ENCODE data around the gene CYTIP.

Gene CYTIP

DNA sequence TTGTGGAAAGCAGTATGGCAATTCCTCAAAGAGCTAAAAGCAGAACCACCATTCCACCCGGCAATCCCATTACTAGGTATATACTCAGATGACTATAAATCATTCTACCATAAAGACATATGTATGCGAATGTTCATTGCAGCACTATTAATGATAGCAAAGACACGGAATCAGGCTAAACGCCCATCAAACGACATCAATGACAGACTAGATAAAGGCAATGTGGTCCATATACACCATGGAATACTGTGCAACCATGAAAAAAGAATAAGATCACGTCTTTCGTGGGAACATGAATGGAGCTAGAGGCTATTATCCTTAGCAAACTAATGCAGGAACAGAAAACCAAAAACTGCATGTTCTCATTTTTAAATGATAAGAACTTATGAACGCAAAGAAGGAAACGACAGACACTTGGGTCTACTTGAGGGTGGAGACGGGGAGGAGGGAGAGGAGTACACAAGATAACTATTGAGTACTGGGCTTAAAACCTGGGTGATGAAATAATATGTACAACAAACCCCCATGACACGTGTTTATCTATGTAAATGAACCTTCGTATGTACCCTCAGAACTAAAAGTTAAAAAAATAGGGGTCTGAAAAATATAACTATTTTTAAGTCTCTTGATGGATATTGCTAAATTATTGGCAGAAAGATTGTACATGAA lies 32.0 kb upstream of the CYTIP start:
- Mint-ChIP-seq H3K4me1 (ENCODE audit: low read depth in 2 of 2) (peaks cover 10 to 13% of the 10 kb centered on the region in 2 donors), H3K9me3 (no peaks in the 10 kb centered on the region), H3K4me3 (no peak overlapping the region), H3K27me3 (no peaks in the 10 kb centered on the region), H3K36me3 (ENCODE audit: insufficient read depth) (peaks cover 4% of the 10 kb centered on the region), H3K27ac (no peak overlapping the region)
- DNase-seq = no peak
- no peak for ATAC-seq (replicated peaks)

DNA sequence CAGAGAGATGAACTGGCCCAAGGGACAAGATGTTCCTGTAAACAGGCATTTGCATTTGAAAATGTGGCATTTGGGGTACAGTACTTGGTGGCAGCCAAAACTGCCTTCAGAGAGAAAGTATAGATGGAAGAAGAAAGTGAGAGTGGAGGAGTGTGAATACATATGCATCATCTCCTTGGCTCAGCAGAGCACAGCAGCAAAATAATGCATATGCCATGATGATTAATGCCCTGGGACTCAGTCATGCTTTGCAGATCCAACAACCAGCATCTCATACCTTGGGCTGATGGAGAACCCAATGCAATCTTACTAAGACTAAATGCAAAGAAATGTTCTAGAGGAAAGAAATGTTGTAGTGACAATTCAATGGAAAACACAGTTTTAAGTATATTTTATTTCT lies 29.7 kb upstream of the CYTIP start:
- Mint-ChIP-seq H3K36me3 (ENCODE audit: insufficient read depth) (peaks cover 4% of the 10 kb centered on the region), H3K27ac (peak overlapping the region in 1 of 2 donors; percentile 46), H3K4me3 (no peak overlapping the region), H3K9me3 (no peaks in the 10 kb centered on the region), H3K4me1 (ENCODE audit: low read depth in 2 of 2) (peaks cover 22 to 25% of the 10 kb centered on the region in 2 donors), H3K27me3 (no peaks in the 10 kb centered on the region)
- ATAC-seq (replicated peaks) (no peak), DNase-seq (no peak)

DNA sequence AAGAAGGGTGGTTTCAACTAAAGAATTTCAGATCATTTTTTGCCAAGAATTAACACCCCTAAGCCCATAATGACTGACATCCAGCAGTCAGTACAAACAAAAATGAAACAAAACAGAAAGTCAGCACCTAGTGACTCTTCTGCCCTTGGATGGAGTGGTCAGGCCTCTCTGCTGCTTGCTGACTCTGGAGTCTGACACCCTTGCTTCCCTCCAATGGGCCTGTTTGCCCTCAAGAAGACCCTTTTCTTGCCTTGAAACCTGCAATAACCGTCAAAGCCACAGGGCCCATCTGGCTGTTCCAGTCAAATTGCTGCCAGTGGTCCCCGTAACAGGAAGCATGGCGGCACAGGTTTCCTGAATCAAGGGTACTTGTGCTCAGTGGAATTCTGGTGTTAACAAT lies 27.2 kb upstream of the CYTIP start:
- Mint-ChIP-seq H3K36me3 (ENCODE audit: insufficient read depth) (peaks cover 4% of the 10 kb centered on the region), H3K4me3 (peak overlapping the region in 1 of 2 donors; percentile 58), H3K4me1 (ENCODE audit: low read depth in 2 of 2) (peaks cover 19 to 24% of the 10 kb centered on the region in 2 donors), H3K27ac (peak overlapping the region in 1 of 2 donors; percentile 91), H3K27me3 (no peaks in the 10 kb centered on the region), H3K9me3 (no peaks in the 10 kb centered on the region)
- DNase-seq (no peak), ATAC-seq (replicated peaks) (peak; percentile 22)

DNA sequence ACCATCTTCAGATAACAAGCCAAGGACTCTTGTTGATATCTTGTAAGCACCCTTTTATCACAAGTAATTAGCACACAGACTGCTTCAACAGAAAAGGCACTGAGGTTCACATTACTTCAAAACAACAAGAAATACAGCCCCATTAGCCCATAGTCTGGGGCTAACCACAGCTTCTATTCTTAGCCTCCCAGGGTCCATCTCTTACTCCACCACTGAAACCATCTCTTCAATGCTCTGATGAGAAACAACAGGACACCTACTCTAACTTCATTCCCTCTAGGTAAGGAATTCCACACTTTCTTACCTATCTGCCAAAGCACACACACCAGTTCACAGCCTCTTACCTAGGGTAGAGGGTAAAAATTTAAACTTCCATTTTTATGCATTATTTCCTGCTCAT lies 26.4 kb upstream of the CYTIP start:
- Mint-ChIP-seq H3K9me3 (no peaks in the 10 kb centered on the region), H3K4me3 (peak overlapping the region in 1 of 2 donors; percentile 58), H3K27ac (peak overlapping the region; percentile 91 to 92), H3K36me3 (ENCODE audit: insufficient read depth) (peaks cover 4% of the 10 kb centered on the region), H3K4me1 (ENCODE audit: low read depth in 2 of 2) (peaks cover 19 to 24% of the 10 kb centered on the region in 2 donors), H3K27me3 (no peaks in the 10 kb centered on the region)
- no peak for DNase-seq
- ATAC-seq (replicated peaks) = no peak

DNA sequence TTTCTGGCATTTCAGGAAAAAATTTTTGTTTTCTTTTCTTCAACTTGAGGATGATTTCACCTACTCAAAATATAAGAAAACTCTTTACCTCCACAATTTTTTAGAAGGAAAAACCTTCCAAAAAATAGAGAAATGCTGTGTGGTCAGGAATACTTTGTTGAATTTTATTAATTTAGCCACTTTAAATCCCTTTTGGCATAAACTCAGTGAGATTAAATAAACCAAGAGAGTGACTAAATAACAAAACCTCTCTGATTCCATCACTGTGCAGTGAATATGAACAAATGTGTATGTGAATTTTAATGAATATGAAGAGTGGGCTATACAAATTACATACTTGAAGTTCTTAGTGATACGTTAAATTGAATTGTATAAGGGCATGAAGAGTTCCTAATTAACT lies 25.8 kb upstream of the CYTIP start:
- peak overlapping the region; percentile 49 to 51 for H3K4me3 Mint-ChIP-seq
- no peaks in the 10 kb centered on the region for H3K27me3 Mint-ChIP-seq
- H3K36me3 Mint-ChIP-seq (ENCODE audit: insufficient read depth) = peaks cover 4% of the 10 kb centered on the region

DNA sequence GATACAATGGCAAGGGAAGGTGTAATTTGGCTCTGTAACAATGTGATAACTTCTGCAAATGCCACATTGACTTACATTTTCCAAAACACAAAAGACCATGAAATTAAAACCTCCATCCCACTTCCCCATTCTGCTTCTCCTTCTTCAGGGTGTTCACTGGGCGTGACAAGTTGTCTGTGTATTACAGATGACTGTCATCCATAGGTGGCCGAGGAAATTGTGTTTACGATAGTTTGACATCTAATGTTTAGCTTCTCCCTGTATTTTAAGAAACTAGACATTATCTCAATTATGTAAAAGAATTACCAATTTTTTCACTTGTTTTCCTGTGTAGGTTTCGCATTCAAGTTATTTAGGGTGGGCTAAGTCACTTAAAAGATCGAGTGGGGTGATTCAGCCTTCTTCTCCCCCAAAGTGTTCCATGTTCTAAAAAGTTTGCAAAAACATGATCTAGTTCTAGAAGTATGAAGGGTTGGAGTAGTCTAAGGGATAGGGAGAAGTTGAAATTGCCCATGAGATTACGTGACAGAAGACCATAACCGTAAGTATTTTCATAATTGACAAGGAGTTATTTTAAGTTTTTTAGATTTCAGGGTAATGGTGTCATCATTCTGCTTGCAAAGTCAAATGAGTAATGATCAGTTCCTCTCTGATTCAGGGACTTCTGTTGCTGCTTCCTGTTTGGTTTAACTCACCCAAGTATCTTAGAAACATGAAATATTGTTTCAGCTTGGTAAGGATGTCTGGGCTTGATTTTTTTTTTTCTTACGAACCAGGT lies 25.2 kb upstream of the CYTIP start:
- ATAC-seq (replicated peaks) (peak; percentile 92), DNase-seq (no peak)
- no peaks in the 10 kb centered on the region for H3K27me3 Mint-ChIP-seq
- peak overlapping the region; percentile 91 to 92 for H3K27ac Mint-ChIP-seq
- H3K9me3 Mint-ChIP-seq = no peaks in the 10 kb centered on the region
- peak overlapping the region; percentile 49 to 51 for H3K4me3 Mint-ChIP-seq
- H3K4me1 Mint-ChIP-seq (ENCODE audit: low read depth in 2 of 2) = peaks cover 26 to 27% of the 10 kb centered on the region in 2 donors
- peaks cover 4% of the 10 kb centered on the region for H3K36me3 Mint-ChIP-seq (ENCODE audit: insufficient read depth)

More for the DNA sequence above, 25.8 kb upstream of the CYTIP start:
- Mint-ChIP-seq H3K9me3 (no peaks in the 10 kb centered on the region), H3K27ac (peak overlapping the region; percentile 91 to 92), H3K4me1 (ENCODE audit: low read depth in 2 of 2) (peaks cover 20 to 24% of the 10 kb centered on the region in 2 donors)
- DNase-seq = no peak
- no peak for ATAC-seq (replicated peaks)

DNA sequence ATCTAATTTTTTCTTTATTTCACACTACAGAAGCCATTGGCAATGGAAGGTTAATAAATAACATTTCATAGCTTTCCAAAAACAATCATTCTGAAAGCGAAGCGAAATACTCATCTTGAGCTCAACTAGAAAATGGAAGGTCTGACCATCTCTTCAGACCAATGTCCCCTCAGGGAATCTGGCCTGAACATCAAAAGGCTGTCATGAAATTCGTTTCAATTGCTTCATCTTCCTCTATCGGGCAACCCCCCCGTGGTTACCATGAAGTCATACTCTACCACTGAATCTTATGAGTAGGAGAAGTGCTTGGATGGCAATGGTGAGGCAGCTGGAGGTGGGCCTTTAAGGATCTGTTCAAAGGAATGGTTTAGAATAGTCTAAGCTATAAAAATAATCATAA lies 22.9 kb upstream of the CYTIP start:
- Mint-ChIP-seq H3K36me3 (ENCODE audit: insufficient read depth) (peaks cover 4% of the 10 kb centered on the region), H3K27me3 (no peaks in the 10 kb centered on the region), H3K4me3 (no peak overlapping the region), H3K4me1 (ENCODE audit: low read depth in 2 of 2) (peaks cover 28 to 29% of the 10 kb centered on the region in 2 donors), H3K9me3 (no peaks in the 10 kb centered on the region), H3K27ac (no peak overlapping the region)
- ATAC-seq (replicated peaks) (no peak), DNase-seq (no peak)

DNA sequence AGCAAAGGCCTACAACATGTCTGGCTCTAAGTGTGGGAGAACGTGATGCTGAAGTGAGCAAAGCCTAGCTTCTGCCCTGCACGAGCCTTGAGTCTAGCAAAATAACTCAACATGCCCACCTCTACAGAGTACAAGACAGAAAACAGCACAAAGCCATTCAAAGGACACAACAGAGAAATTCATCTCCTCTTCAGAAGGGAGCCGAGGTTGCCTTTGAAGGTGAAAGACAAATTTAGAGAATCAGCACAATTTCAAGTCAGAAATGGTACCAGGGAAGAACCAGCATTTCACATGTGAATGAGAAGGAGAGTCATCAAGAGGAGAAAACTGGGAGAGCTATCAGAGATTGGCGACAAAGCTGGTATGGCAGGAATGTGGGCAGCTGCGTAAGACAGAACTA lies 21.7 kb upstream of the CYTIP start:
- Mint-ChIP-seq H3K27ac (no peak overlapping the region), H3K9me3 (no peaks in the 10 kb centered on the region), H3K4me3 (no peak overlapping the region), H3K4me1 (ENCODE audit: low read depth in 2 of 2) (peaks cover 25 to 34% of the 10 kb centered on the region in 2 donors), H3K36me3 (ENCODE audit: insufficient read depth) (no peaks in the 10 kb centered on the region), H3K27me3 (no peaks in the 10 kb centered on the region)
- ATAC-seq (replicated peaks) = no peak
- no peak for DNase-seq

DNA sequence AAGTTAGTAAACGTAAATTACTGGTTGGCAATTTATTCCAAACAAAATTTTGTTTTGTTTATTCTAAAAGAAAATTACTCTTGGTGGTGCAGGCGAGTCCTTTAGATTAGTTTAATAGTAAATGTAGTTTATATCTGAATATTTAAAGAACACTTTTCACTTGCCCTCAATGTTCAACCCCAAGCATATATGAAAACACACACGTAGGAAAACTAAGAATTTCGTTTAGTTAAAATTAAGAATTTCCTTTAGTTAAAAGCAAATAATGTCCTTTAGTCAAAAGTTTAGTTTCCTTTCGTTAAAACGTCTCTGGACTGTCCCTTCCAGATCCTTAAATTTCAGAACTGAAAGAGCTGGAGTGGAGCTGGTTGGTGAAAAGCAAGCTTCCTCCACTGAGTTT lies 19.1 kb upstream of the CYTIP start:
- DNase-seq (no peak), ATAC-seq (replicated peaks) (no peak)
- Mint-ChIP-seq H3K27ac (no peak overlapping the region), H3K27me3 (no peaks in the 10 kb centered on the region), H3K4me1 (ENCODE audit: low read depth in 2 of 2) (peaks cover 16 to 18% of the 10 kb centered on the region in 2 donors), H3K9me3 (no peaks in the 10 kb centered on the region), H3K36me3 (ENCODE audit: insufficient read depth) (no peaks in the 10 kb centered on the region), H3K4me3 (no peak overlapping the region)

DNA sequence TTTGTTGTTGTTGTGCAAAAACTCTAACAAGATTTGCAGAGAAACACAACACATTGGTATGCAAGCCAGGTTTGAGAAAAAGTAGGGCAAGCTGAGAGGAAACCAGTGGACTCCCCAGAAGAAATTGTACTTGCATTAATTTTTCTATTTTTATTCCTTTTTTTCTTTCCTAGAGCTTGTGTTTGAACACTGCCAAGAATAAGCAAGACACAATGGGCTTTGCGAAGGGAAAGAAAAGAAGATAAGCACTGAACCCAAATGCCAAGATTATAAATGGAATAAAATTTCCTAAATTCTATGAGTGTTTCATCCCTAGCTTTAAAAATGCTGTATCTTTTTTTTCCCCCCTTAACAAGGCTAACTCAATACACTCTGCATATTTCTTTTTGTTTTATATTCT lies 17.0 kb upstream of the CYTIP start:
- peaks cover 11 to 16% of the 10 kb centered on the region in 2 donors for H3K4me1 Mint-ChIP-seq (ENCODE audit: low read depth in 2 of 2)
- DNase-seq = no peak
- H3K27ac Mint-ChIP-seq = peak overlapping the region in 1 of 2 donors; percentile 60
- H3K4me3 Mint-ChIP-seq = peak overlapping the region in 1 of 2 donors; percentile 47
- no peak for ATAC-seq (replicated peaks)
- no peaks in the 10 kb centered on the region for H3K36me3 Mint-ChIP-seq (ENCODE audit: insufficient read depth)
- H3K9me3 Mint-ChIP-seq = no peaks in the 10 kb centered on the region
- no peaks in the 10 kb centered on the region for H3K27me3 Mint-ChIP-seq

DNA sequence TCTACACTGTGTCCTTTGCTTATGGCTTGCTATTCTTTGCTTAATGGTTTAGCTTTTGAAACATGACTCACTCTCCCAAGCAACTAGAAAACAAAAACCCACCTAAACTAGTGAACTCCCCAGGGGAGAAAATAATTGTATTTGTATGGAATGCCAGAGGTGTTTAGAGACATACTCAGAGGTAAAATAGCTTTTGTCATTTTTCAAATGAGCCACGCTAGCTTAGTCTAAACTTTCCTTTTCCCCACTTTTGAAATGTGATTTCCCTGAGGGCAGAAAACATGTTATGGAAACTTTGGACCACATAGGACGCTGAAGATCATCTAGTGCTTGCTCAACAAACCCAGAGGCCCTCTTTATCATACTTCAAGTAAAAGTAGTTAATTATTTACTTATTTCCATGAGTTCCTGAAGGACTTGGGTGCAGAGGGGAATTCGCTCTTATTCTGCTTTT lies 16.5 kb upstream of the CYTIP start:
- H3K27me3 Mint-ChIP-seq = no peaks in the 10 kb centered on the region
- DNase-seq (no peak), ATAC-seq (replicated peaks) (no peak)
- H3K4me1 Mint-ChIP-seq (ENCODE audit: low read depth in 2 of 2) = peaks cover 11 to 16% of the 10 kb centered on the region in 2 donors
- peak overlapping the region in 1 of 2 donors; percentile 47 for H3K4me3 Mint-ChIP-seq
- H3K27ac Mint-ChIP-seq = peak overlapping the region in 1 of 2 donors; percentile 60
- H3K36me3 Mint-ChIP-seq (ENCODE audit: insufficient read depth) = no peaks in the 10 kb centered on the region
- no peaks in the 10 kb centered on the region for H3K9me3 Mint-ChIP-seq

DNA sequence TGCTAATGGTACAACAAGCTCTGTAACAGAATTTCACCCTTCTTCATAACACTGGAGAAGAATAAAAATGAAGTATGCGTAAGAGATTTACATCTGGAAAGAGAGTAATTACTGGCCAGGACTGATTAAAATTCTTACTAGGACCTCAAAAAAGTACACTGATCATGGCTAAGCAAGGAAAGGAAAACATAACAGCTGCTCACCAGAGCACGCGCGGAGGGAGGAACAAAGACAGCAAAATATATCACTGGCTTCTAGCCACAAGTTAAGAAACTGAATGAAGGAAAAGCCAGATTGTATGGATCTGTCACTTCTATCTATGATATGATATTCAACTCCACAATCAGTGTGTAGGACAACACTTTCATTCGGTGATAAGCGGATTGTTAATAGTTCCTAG lies 15.6 kb upstream of the CYTIP start:
- Mint-ChIP-seq H3K27ac (peak overlapping the region; percentile 32 to 60), H3K9me3 (no peaks in the 10 kb centered on the region), H3K36me3 (ENCODE audit: insufficient read depth) (no peaks in the 10 kb centered on the region), H3K4me3 (peak overlapping the region in 1 of 2 donors; percentile 36), H3K27me3 (no peaks in the 10 kb centered on the region), H3K4me1 (ENCODE audit: low read depth in 2 of 2) (peaks cover 11 to 12% of the 10 kb centered on the region in 2 donors)
- no peak for ATAC-seq (replicated peaks)
- no peak for DNase-seq

DNA sequence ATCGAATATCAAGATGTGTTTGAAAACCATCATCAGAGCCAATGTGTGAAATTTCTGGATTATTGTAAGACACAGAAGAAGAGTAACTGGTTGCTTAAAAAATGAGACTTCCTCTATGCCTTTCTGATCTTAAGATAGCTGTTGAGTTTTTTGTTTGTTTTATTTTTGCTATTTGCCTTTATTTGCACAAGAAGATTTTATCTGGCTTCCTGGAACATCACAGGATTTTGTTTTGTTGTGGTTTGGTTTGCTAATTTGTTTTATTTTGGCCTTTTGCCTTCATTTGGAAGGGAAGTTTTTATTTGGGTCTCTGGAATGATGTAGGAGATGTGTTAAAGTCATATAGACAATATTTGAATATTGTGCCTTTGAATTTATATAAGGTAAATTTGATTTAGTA lies 3.9 kb upstream of the CYTIP start:
- no peak for DNase-seq
- H3K36me3 Mint-ChIP-seq (ENCODE audit: insufficient read depth) = peaks cover 20% of the 10 kb centered on the region
- H3K27me3 Mint-ChIP-seq = no peaks in the 10 kb centered on the region
- H3K27ac Mint-ChIP-seq = peak overlapping the region; percentile 79 to 86
- ATAC-seq (replicated peaks) = peak; percentile 6
- peak overlapping the region; percentile 51 to 63 for H3K4me3 Mint-ChIP-seq
- peaks cover 36 to 45% of the 10 kb centered on the region in 2 donors for H3K4me1 Mint-ChIP-seq (ENCODE audit: low read depth in 2 of 2)
- H3K9me3 Mint-ChIP-seq = no peaks in the 10 kb centered on the region

DNA sequence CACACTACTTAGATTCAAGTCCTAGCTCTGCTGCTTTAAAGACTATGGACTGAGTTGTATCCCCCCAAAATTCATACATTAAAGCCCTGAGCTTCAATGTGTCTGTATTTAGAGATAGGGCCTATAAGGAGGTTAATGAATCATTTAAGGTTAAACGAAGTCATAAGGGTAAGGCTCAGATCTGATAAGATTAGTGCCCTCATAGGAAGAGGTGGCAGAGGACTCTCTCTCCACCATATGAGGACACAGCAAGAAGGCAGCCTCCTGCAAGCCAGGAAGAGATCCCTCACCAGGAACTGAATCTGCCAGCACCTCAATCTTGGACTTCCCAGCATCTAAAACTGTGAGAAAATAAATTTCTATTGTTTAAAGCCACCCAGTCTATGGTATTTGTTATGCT lies 3.1 kb upstream of the CYTIP start:
- DNase-seq (no peak), ATAC-seq (replicated peaks) (no peak)
- Mint-ChIP-seq H3K27me3 (no peaks in the 10 kb centered on the region), H3K4me1 (ENCODE audit: low read depth in 2 of 2) (peaks cover 36 to 42% of the 10 kb centered on the region in 2 donors), H3K9me3 (no peaks in the 10 kb centered on the region), H3K27ac (peak overlapping the region; percentile 79 to 86), H3K36me3 (ENCODE audit: insufficient read depth) (peaks cover 27% of the 10 kb centered on the region), H3K4me3 (peak overlapping the region; percentile 51 to 63)
